Lung (tissue), 12 donors: ENCODE results near the gene ASCC1. TPM values are rescaled to one million over a fixed set of nuclear protein-coding genes. Genes with fewer than 3 reads are reported as not detected.
A peak's percentile ranks its signal among the peaks of the same experiment; 100 is the strongest.

Source experiments
- ATAC-seq: fragments of 200-7000 bp; cut with Tn5 transposase; one replicate; pipeline ENCODE4 v1.9.1; 2020; ENCODE audit warnings: moderate number of reproducible peaks; ENCODE audit not compliant: insufficient read depth, low FRiP score
- DNase-seq, 3 donors: peaks; one replicate each; pipeline ENCODE4 v3.0.0-alpha.2; 2013 to 2017
- H3K27ac ChIP-seq, 2 donors: one replicate each; pipeline ENCODE4 v1.5.1; 2013; ENCODE audit warnings: mild to moderate bottlenecking in 2 of 2, moderate library complexity in 2 of 2, control low read depth in 1 of 2, inconsistent platforms in 1 of 2, low read depth in 1 of 2, low read length in 1 of 2
- H3K27me3 ChIP-seq, 3 donors: one replicate each; pipeline ENCODE4 v1.5.1; 2013; ENCODE audit warnings: low read length in 2 of 3; ENCODE audit not compliant: control insufficient read depth in 3 of 3, insufficient read depth in 3 of 3
- H3K36me3 ChIP-seq, 4 donors: one replicate each; pipeline ENCODE4 v1.5.1; 2013; ENCODE audit warnings: low read length in 4 of 4, mild to moderate bottlenecking in 1 of 4, moderate library complexity in 1 of 4; ENCODE audit not compliant: control insufficient read depth in 4 of 4, insufficient read depth in 4 of 4
- H3K4me1 ChIP-seq, 5 donors: one replicate each; pipeline ENCODE4 v1.5.1; 2013; ENCODE audit warnings: low read length in 5 of 5, mild to moderate bottlenecking in 2 of 5, moderate library complexity in 1 of 5; ENCODE audit not compliant: control insufficient read depth in 5 of 5, insufficient read depth in 5 of 5
- H3K4me3 ChIP-seq: one replicate; pipeline ENCODE4 v1.5.1; 2013; ENCODE audit warnings: mild to moderate bottlenecking, control low read depth, moderate library complexity
- H3K9ac ChIP-seq, 2 donors: one replicate each; pipeline ENCODE4 v1.5.1; 2013; ENCODE audit warnings: low read length in 2 of 2, control low read depth in 1 of 2; ENCODE audit not compliant: insufficient read depth in 1 of 2
- H3K9me3 ChIP-seq, 4 donors: one replicate each; pipeline ENCODE4 v1.5.1; 2013; ENCODE audit warnings: low read length in 3 of 4, mild to moderate bottlenecking in 1 of 4, moderate library complexity in 1 of 4; ENCODE audit not compliant: control insufficient read depth in 4 of 4, insufficient read depth in 3 of 4
- WGBS, 2 donors: extraction: QIAGEN DNeasy Blood & Tissue Kit; methylation state at CpG; one replicate each; pipeline ENCODE4 v1.1.7; 2013; 5-methylcytosine and 5-hydroxymethylcytosine counted together
- polyA plus RNA-seq, 2 donors: library from polyadenylated mRNA; stranded (reverse); fragments of 200-250 nt; gene quantifications; one replicate each; pipeline ENCODE4 v1.2.1, GENCODE V29; 2013
- total RNA-seq, 2 donors: library from RNA; depleted of rRNA in 1 of 2; stranded (reverse); fragments of >200 nt in 1 of 2; gene quantifications; one replicate each; pipeline ENCODE4 v1.2.1, GENCODE V29; 2014 to 2021
- TF ChIP-seq, protein P1 (sequence below): IDR thresholded peaks from 2 replicates; pipeline ENCODE4 v1.5.1; 2012; ENCODE audit warnings: mild to moderate bottlenecking; ENCODE audit errors: control extremely low read depth, extremely low read depth
- donor health status: control.
- donor health status: control.
- donor health status: Bipolar disorder and iron deficiency.
- donor health status: healthy.
- donor health status: DM: yes; HTN: yes; CAD: no.

ASCC1 gene
- total and polyA plus RNA-seq, 4 donors = 9.0 to 29.9 (median 24.2) TPM

GRCh38 chr10:72243822-72244437 is 27.9 kb upstream of the ASCC1 start:
- Histone ChIP-seq H3K4me1 (peaks cover 27 to 49% (median 38%) of the 10 kb centered on the region in 5 donors), H3K4me3 (no peak overlapping the region), H3K9ac (peak overlapping the region in 1 of 2 donors; percentile 72), H3K36me3 (no peaks in the 10 kb centered on the region), H3K9me3 (no peaks in the 10 kb centered on the region), H3K27ac (peak overlapping the region; percentile 36 to 62), H3K27me3 (no peaks in the 10 kb centered on the region)
- WGBS, 2 donors = 51 to 78% methylated on average over 11 of the region's 11 CpGs
- TF ChIP-seq, protein P1, sequence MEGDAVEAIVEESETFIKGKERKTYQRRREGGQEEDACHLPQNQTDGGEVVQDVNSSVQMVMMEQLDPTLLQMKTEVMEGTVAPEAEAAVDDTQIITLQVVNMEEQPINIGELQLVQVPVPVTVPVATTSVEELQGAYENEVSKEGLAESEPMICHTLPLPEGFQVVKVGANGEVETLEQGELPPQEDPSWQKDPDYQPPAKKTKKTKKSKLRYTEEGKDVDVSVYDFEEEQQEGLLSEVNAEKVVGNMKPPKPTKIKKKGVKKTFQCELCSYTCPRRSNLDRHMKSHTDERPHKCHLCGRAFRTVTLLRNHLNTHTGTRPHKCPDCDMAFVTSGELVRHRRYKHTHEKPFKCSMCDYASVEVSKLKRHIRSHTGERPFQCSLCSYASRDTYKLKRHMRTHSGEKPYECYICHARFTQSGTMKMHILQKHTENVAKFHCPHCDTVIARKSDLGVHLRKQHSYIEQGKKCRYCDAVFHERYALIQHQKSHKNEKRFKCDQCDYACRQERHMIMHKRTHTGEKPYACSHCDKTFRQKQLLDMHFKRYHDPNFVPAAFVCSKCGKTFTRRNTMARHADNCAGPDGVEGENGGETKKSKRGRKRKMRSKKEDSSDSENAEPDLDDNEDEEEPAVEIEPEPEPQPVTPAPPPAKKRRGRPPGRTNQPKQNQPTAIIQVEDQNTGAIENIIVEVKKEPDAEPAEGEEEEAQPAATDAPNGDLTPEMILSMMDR = no peak
- DNase-seq = peak; percentile 81 to 94 (median 92)
- no peak for ATAC-seq

DNA sequence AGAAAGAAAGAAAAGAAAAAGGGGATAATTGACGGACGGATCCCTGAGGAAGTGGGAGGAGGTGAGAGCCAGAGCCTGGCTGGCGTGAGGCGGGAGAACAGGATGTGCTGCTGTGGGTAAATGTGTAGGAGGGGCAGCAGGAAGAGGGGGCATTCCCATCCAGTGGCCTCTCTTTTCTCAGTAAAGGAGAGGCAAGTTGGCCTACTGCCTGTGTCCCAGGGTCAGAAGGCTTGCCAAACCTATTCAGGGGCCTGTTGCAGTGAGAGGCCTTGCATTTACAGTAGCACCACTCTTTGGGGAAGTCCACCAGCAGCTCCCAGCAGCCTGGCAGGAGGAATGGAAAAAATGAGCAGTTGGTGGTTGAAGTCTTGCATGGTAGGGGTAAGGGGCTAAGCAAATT is 26.6 kb upstream of the ASCC1 start:
- no peaks in the 10 kb centered on the region for H3K36me3 ChIP-seq
- peak overlapping the region; percentile 72 to 85 for H3K27ac ChIP-seq
- H3K9ac ChIP-seq = no peak overlapping the region
- TF ChIP-seq, protein P1 = no peak
- H3K4me1 ChIP-seq = peaks cover 25 to 36% (median 30%) of the 10 kb centered on the region in 5 donors
- DNase-seq (peak; percentile 67 to 87 (median 79)), ATAC-seq (peak; percentile 27)
- H3K4me3 ChIP-seq = no peak overlapping the region
- WGBS, 2 donors = 33 to 46% methylated on average over 4 of the region's 4 CpGs
- H3K9me3 ChIP-seq = no peaks in the 10 kb centered on the region
- H3K27me3 ChIP-seq = no peaks in the 10 kb centered on the region

- H3K4me1 ChIP-seq = peaks cover 23 to 36% (median 27%) of the 10 kb centered on the region in 5 donors
- no peak overlapping the region for H3K9ac ChIP-seq
- no peak for DNase-seq
- H3K4me3 ChIP-seq = no peak overlapping the region
- 93 to 94% methylated on average over 8 of the region's 8 CpGs for WGBS, 2 donors
- ATAC-seq = no peak
- TF ChIP-seq, protein P1 = no peak
- H3K27me3 ChIP-seq = no peaks in the 10 kb centered on the region
- peaks cover 0 to 2% (median 0%) of the 10 kb centered on the region in 4 donors for H3K36me3 ChIP-seq
- H3K9me3 ChIP-seq = no peaks in the 10 kb centered on the region
- H3K27ac ChIP-seq = peak overlapping the region in 1 of 2 donors; percentile 72
These were observed 25.7 kb upstream of the ASCC1 start for GRCh38 chr10:72241691-72242252.
